Loucy (cell line): ENCODE data around the gene GAS7.

Experiments
- H2AFZ ChIP-seq: fragments of 200-600 bp; sonication (generic); 2 replicates; pipeline ENCODE4 v1.6.0; 2016; ENCODE audit warnings: antibody characterized with exemption, mild to moderate bottlenecking, low read length, moderate library complexity
- H3F3A ChIP-seq: fragments of 200-600 bp; 2 replicates; pipeline ENCODE4 v1.6.0; 2016; ENCODE audit warnings: antibody characterized with exemption, low read depth, mild to moderate bottlenecking
- H3K27me3 ChIP-seq: fragments of 200-600 bp; sonication (generic); 2 replicates; pipeline ENCODE4 v1.6.1; 2014; ENCODE audit warnings: low read length, mild to moderate bottlenecking; ENCODE audit not compliant: insufficient read depth, poor library complexity, severe bottlenecking
- H3K36me3 ChIP-seq: fragments of 200-600 bp; sonication (generic); 2 replicates; pipeline ENCODE4 v1.6.1; 2016; ENCODE audit warnings: low read length; ENCODE audit not compliant: insufficient read depth
- H3K4me1 ChIP-seq: fragments of 200-600 bp; sonication (generic); 2 replicates; pipeline ENCODE4 v1.5.1; 2014; ENCODE audit warnings: low read length, mild to moderate bottlenecking; ENCODE audit not compliant: insufficient read depth, poor library complexity, severe bottlenecking
- H3K4me2 ChIP-seq: fragments of 200-600 bp; sonication (generic); 2 replicates; pipeline ENCODE4 v1.6.0; 2014; ENCODE audit warnings: antibody characterized with exemption, low read length, low read depth, mild to moderate bottlenecking; ENCODE audit not compliant: poor library complexity, severe bottlenecking
- H3K4me3 ChIP-seq: fragments of 200-600 bp; sonication (generic); 2 replicates; pipeline ENCODE4 v1.5.1; 2014; ENCODE audit warnings: low read length, mild to moderate bottlenecking, mixed read lengths; ENCODE audit not compliant: poor library complexity, severe bottlenecking
- H3K79me2 ChIP-seq: fragments of 200-600 bp; sonication (generic); 2 replicates; pipeline ENCODE4 v1.6.1; 2014; ENCODE audit warnings: low read length; ENCODE audit not compliant: insufficient read depth
- H3K9ac ChIP-seq: fragments of 200-600 bp; sonication (generic); 2 replicates; pipeline ENCODE4 v1.6.0; 2014; ENCODE audit warnings: mild to moderate bottlenecking, low read depth, low read length, moderate library complexity; ENCODE audit not compliant: poor library complexity, severe bottlenecking
- H3K9me2 ChIP-seq: fragments of 200-600 bp; sonication (generic); replicated peaks from 2 replicates; pipeline ENCODE4 v1.6.1; 2016; ENCODE audit warnings: low read depth, low read length, mixed read lengths
- H3K9me3 ChIP-seq: fragments of 200-600 bp; sonication (generic); 2 replicates; pipeline ENCODE4 v1.6.1; 2014; ENCODE audit warnings: mild to moderate bottlenecking, antibody characterized with exemption, low read length, low read depth; ENCODE audit not compliant: insufficient read depth
- H4K20me1 ChIP-seq: fragments of 200-600 bp; sonication (generic); 2 replicates; pipeline ENCODE4 v1.6.0; 2014; ENCODE audit warnings: antibody characterized with exemption, low read length, mild to moderate bottlenecking; ENCODE audit not compliant: insufficient read depth, poor library complexity, severe bottlenecking
- EZH2phosphoT487 ChIP-seq: fragments of 200-600 bp; IDR thresholded peaks from 2 replicates; pipeline ENCODE4 v1.6.1; 2018; ENCODE audit warnings: antibody characterized with exemption, mild to moderate bottlenecking, moderate library complexity, borderline replicate concordance
- TF ChIP-seq, protein P1 (sequence below): fragments of 200-600 bp; sonication (generic); conservative IDR thresholded peaks from 2 replicates; pipeline ENCODE4 v1.5.1; 2014; ENCODE audit warnings: mild to moderate bottlenecking, antibody characterized with exemption, low read length

The GAS7 gene

DNA sequence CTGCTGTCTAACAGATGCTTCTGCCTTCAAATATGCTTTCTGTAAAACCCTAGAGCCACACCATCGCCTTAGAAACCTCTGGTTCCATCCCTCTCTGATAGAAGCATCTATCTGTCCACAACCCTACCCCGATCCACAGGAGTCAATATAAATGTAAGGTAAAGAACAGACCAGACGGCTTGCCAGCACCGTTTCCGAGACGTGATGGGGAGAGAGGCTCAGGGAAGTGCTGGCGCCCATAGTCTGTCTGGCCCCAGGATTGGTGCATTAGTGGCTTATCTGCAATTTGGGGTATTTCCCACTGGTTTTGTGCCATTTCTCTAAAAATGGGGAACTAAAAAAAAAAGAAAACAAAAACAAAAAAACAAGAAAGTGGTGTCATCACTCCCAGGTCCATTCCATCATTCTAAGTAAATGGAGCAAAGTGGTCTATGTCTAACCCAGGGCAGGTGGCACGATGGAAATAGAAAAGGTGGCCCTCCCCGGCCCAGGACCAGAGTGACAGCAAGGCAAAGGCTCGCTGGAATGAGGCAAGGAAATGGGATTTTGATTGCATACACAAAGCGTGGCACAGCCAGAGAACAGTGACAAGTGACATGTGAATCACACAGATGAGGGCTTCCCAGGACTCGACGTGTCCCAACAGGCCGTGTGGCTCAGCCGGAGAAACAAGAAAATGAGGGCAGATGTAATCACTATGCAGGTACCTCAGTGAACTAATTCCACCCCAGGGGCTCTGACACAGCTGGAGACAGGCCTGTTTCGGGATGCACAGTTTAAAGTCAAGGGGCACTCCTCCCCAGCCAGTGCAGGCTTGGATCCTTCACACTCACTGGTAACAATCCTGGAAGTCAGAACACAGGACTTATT lies 125.6 kb downstream of the GAS7 start:
- no peak overlapping the region for H2AFZ ChIP-seq
- no peak overlapping the region for H3K9ac ChIP-seq
- H3K4me1 ChIP-seq, result peaks cover 13% of the 10 kb centered on the region
- H3K9me2 ChIP-seq, result no peaks in the 10 kb centered on the region
- TF ChIP-seq, protein P1, sequence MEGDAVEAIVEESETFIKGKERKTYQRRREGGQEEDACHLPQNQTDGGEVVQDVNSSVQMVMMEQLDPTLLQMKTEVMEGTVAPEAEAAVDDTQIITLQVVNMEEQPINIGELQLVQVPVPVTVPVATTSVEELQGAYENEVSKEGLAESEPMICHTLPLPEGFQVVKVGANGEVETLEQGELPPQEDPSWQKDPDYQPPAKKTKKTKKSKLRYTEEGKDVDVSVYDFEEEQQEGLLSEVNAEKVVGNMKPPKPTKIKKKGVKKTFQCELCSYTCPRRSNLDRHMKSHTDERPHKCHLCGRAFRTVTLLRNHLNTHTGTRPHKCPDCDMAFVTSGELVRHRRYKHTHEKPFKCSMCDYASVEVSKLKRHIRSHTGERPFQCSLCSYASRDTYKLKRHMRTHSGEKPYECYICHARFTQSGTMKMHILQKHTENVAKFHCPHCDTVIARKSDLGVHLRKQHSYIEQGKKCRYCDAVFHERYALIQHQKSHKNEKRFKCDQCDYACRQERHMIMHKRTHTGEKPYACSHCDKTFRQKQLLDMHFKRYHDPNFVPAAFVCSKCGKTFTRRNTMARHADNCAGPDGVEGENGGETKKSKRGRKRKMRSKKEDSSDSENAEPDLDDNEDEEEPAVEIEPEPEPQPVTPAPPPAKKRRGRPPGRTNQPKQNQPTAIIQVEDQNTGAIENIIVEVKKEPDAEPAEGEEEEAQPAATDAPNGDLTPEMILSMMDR, result no peak
- TF ChIP-seq EZH2phosphoT487, result no peak
- H3K4me3 ChIP-seq, result no peak overlapping the region
- H3K9me3 ChIP-seq, result no peaks in the 10 kb centered on the region
- H4K20me1 ChIP-seq, result no peaks in the 10 kb centered on the region
- no peak overlapping the region for H3K4me2 ChIP-seq
- H3K27me3 ChIP-seq, result no peaks in the 10 kb centered on the region
- no peaks in the 10 kb centered on the region for H3K36me3 ChIP-seq
- H3K79me2 ChIP-seq, result peaks cover 85% of the 10 kb centered on the region
- no peaks in the 10 kb centered on the region for H3F3A ChIP-seq

DNA sequence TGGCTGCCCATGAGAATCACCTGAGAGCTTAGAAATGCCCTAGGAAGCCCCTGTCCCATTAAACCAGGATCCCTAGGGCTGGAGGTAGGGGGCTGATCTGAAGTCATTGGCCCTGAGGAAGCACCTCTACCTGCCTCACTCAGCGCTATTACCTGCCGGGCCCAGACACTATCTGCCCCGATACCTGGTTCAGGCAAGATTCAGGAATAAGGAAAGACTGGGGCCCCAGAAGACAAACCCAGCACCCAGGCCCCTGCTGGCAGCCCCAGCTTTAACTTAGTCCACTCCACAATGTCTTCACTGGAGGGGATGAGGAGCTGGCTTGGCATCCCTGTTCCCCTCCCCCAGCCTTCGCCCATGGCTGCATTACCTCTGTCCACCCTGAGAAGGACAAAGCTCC lies 126.3 kb downstream of the GAS7 start:
- Histone ChIP-seq H2AFZ (no peak overlapping the region), H3K9me3 (no peaks in the 10 kb centered on the region), H3K27me3 (no peaks in the 10 kb centered on the region), H3K36me3 (no peaks in the 10 kb centered on the region), H3K4me3 (no peak overlapping the region), H3K79me2 (peaks cover 83% of the 10 kb centered on the region), H3K9me2 (no peaks in the 10 kb centered on the region), H3K9ac (no peak overlapping the region), H3F3A (no peaks in the 10 kb centered on the region), H3K4me1 (peaks cover 6% of the 10 kb centered on the region), H3K4me2 (no peak overlapping the region), H4K20me1 (no peaks in the 10 kb centered on the region)
- TF ChIP-seq EZH2phosphoT487, result no peak
- TF ChIP-seq, protein P1, result no peak

DNA sequence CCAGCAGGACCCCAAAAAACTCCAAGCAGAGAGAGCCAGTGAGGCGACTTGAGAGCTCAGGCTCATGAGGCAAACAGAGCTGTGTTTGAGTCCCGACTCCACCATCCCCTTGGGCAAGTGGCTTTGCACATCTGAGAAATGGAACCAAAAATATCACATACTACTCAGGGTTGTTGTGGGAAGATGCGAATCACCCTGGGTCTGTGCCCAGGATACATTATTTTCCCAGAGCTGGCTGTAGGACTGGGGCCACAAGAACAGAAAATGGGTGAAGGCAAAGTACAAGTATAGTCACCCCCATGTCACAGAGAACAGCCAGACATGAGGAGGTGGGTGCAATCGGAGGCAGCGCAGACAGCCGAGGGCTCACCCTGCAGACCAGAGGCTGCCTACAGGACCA lies 127.3 kb downstream of the GAS7 start:
- no peak overlapping the region for H3K4me3 ChIP-seq
- H3K4me2 ChIP-seq, result no peak overlapping the region
- no peaks in the 10 kb centered on the region for H3K36me3 ChIP-seq
- H3K4me1 ChIP-seq, result peaks cover 4% of the 10 kb centered on the region
- H3F3A ChIP-seq, result no peaks in the 10 kb centered on the region
- no peaks in the 10 kb centered on the region for H4K20me1 ChIP-seq
- TF ChIP-seq EZH2phosphoT487, result no peak
- TF ChIP-seq, protein P1, result no peak
- H3K9me3 ChIP-seq, result no peaks in the 10 kb centered on the region
- H3K27me3 ChIP-seq, result no peaks in the 10 kb centered on the region
- no peak overlapping the region for H3K9ac ChIP-seq
- H3K9me2 ChIP-seq, result no peaks in the 10 kb centered on the region
- no peak overlapping the region for H2AFZ ChIP-seq
- peaks cover 82% of the 10 kb centered on the region for H3K79me2 ChIP-seq
